Common myeloid progenitor, CD34-positive (primary cell): ENCODE measurements around the gene SEC14L3.

ENCODE experiments used
- CTCF ChIA-PET: fragments of 350-600 bp; sonication (Branson Sonifier 250); formaldehyde crosslinking; loops from one replicate; lab custom pipeline; 2021; ENCODE audit warnings: antibody characterized with exemption; lab: Charles Lee
- POLR2A ChIA-PET: fragments of 350-600 bp; sonication (Branson Sonifier 250); formaldehyde crosslinking; loops from one replicate; lab custom pipeline; 2021; ENCODE audit warnings: antibody characterized with exemption; lab: Charles Lee
- DNase-seq, 3 donors: peaks; one replicate each; pipeline versions ENCODE4 v3.0.0 to v3.0.0-alpha.2; 2013
- H3K27ac ChIP-seq, 2 experiments: 1 replicate in 1 of 2; 2 replicates in 1 of 2; pipeline ENCODE4 v1.7.0; 2013; ENCODE audit warnings: inconsistent platforms in 2 of 2, low read length in 2 of 2, mild to moderate bottlenecking in 2 of 2, low read depth in 1 of 2, moderate library complexity in 1 of 2; ENCODE audit not compliant: severe bottlenecking in 2 of 2, insufficient read depth in 1 of 2, poor library complexity in 1 of 2
- H3K27me3 ChIP-seq, 5 experiments: replicated peaks in 2 of 5; 1 replicate in 3 of 5; 2 replicates in 2 of 5; pipeline versions ENCODE4 v1.6.1 to v1.7.0; 2013; ENCODE audit warnings: low read length in 4 of 5, mild to moderate bottlenecking in 2 of 5, moderate library complexity in 2 of 5, inconsistent platforms in 1 of 5; ENCODE audit not compliant: insufficient read depth in 5 of 5, control insufficient read depth in 4 of 5
- H3K36me3 ChIP-seq, 4 experiments: 1 replicate in 2 of 4; 2 replicates in 2 of 4; pipeline versions ENCODE4 v1.6.1 to v1.7.0; 2013; ENCODE audit warnings: low read length in 3 of 4, control low read depth in 1 of 4, mild to moderate bottlenecking in 1 of 4; ENCODE audit not compliant: control insufficient read depth in 4 of 4, insufficient read depth in 4 of 4
- H3K4me1 ChIP-seq, 4 experiments: 1 replicate in 3 of 4; 2 replicates in 1 of 4; pipeline versions ENCODE4 v1.6.1 to v1.7.1; 2013; ENCODE audit warnings: low read length in 3 of 4, mild to moderate bottlenecking in 3 of 4, control low read depth in 1 of 4, inconsistent platforms in 1 of 4, moderate library complexity in 1 of 4; ENCODE audit not compliant: control insufficient read depth in 4 of 4, insufficient read depth in 4 of 4; ENCODE audit errors: control extremely low read depth in 1 of 4
- H3K4me3 ChIP-seq, 7 experiments: 1 replicate in 4 of 7; 2 replicates in 3 of 7; pipeline versions ENCODE4 v1.5.1 to v1.7.0; 2013; ENCODE audit warnings: mild to moderate bottlenecking in 7 of 7, low read length in 6 of 7, moderate library complexity in 6 of 7, inconsistent platforms in 2 of 7, low read depth in 2 of 7, control low read depth in 1 of 7; ENCODE audit not compliant: insufficient read depth in 4 of 7, control insufficient read depth in 1 of 7; ENCODE audit errors: extremely low read depth in 1 of 7
- H3K9me3 ChIP-seq, 5 experiments: 1 replicate in 4 of 5; 2 replicates in 1 of 5; pipeline versions ENCODE4 v1.6.1 to v1.7.1; 2013; ENCODE audit warnings: low read length in 4 of 5, mild to moderate bottlenecking in 2 of 5, inconsistent platforms in 1 of 5, low read depth in 1 of 5, moderate library complexity in 1 of 5; ENCODE audit not compliant: control insufficient read depth in 4 of 5, insufficient read depth in 2 of 5; ENCODE audit errors: control extremely low read depth in 1 of 5
- WGBS: methylation state at CpG from one replicate; pipeline ENCODE4 v1.1.5; 2013; ENCODE audit not compliant: insufficient coverage; 5-methylcytosine and 5-hydroxymethylcytosine counted together

SEC14L3 gene

GRCh38 chr22:30422481-30423300 is 49.1 kb downstream of the SEC14L3 start:
- Histone ChIP-seq H3K4me3 (peak overlapping the region; percentile 54 to 85 (median 75)), H3K27me3 (no peaks in the 10 kb centered on the region), H3K9me3 (no peaks in the 10 kb centered on the region), H3K4me1 (peaks cover 9 to 44% (median 41%) of the 10 kb centered on the region in 4 experiments), H3K36me3 (peaks cover 0 to 27% (median 3%) of the 10 kb centered on the region in 4 experiments), H3K27ac (peak overlapping the region; percentile 81 to 88)
- CTCF ChIA-PET, result interaction anchor here (0.7 to 6.8 kb wide), 13 partner anchors 10 to 135 kb away, joined by 3 to 42 read pairs (median 4); partner anchors contain the start of genes SEC14L2 and SEC14L3
- POLR2A ChIA-PET, result no interaction called here
- WGBS, result 51% methylated on average over 18 of the region's 18 CpGs
- peak in 2 of 3 donors; percentile 27 to 40 for DNase-seq

- Histone ChIP-seq H3K9me3 (no peaks in the 10 kb centered on the region), H3K4me1 (peaks cover 9 to 44% (median 41%) of the 10 kb centered on the region in 4 experiments), H3K4me3 (no peak overlapping the region), H3K27me3 (no peaks in the 10 kb centered on the region), H3K36me3 (peaks cover 0 to 22% (median 4%) of the 10 kb centered on the region in 4 experiments), H3K27ac (peak overlapping the region in 1 of 2 experiments; percentile 61)
- ChIA-PET CTCF (interaction anchor here (1.0 to 6.8 kb wide), 8 partner anchors 9 to 134 kb away, joined by 3 to 42 read pairs (median 4); no protein-coding TSS in a partner anchor), POLR2A (interaction anchor here (1.0 kb wide), 1 partner anchor 24 kb away, joined by 3 read pairs; the partner anchor contains the start of gene SEC14L2)
- WGBS, result 82% methylated on average over 8 of the region's 8 CpGs
- peak in 2 of 3 donors; percentile 52 to 71 for DNase-seq
Observed at GRCh38 chr22:30421695-30422480, 49.9 kb downstream of the SEC14L3 start.

GRCh38 chr22:30420347-30421125 is 51.3 kb downstream of the SEC14L3 start:
- H3K4me3 ChIP-seq, result no peak overlapping the region
- DNase-seq, result no peak
- ChIA-PET POLR2A (no interaction called here), CTCF (interaction anchor here (1.7 to 6.8 kb wide), 2 partner anchors 8 to 14 kb away, joined by 5 to 42 read pairs; no protein-coding TSS in a partner anchor)
- H3K9me3 ChIP-seq, result no peaks in the 10 kb centered on the region
- peaks cover 2 to 31% (median 10%) of the 10 kb centered on the region in 4 experiments for H3K36me3 ChIP-seq
- no peak overlapping the region for H3K27ac ChIP-seq
- H3K27me3 ChIP-seq, result no peaks in the 10 kb centered on the region
- H3K4me1 ChIP-seq, result peaks cover 9 to 33% (median 29%) of the 10 kb centered on the region in 4 experiments
- 96% methylated on average over 4 of the region's 6 CpGs for WGBS

GRCh38 chr22:30416837-30417236 is 55.0 kb downstream of the SEC14L3 start:
- DNase-seq, result no peak
- no peaks in the 10 kb centered on the region for H3K9me3 ChIP-seq
- H3K27me3 ChIP-seq, result no peaks in the 10 kb centered on the region
- H3K27ac ChIP-seq, result no peak overlapping the region
- peaks cover 2 to 34% (median 10%) of the 10 kb centered on the region in 4 experiments for H3K36me3 ChIP-seq
- POLR2A ChIA-PET, result no interaction called here
- H3K4me1 ChIP-seq, result peaks cover 0 to 1% (median 0%) of the 10 kb centered on the region in 4 experiments
- WGBS, result no CpG with 5 or more reads among the region's 1 CpG
- no peak overlapping the region for H3K4me3 ChIP-seq
- CTCF ChIA-PET, result no interaction called here

- no peaks in the 10 kb centered on the region for H3K4me1 ChIP-seq
- DNase-seq, result no peak
- H3K9me3 ChIP-seq, result no peaks in the 10 kb centered on the region
- ChIA-PET POLR2A (no interaction called here), CTCF (interaction anchor here (6.8 kb wide), 1 partner anchor 8 kb away, joined by 42 read pairs; the partner anchor contains the start of gene MTFP1)
- peaks cover 2 to 34% (median 10%) of the 10 kb centered on the region in 4 experiments for H3K36me3 ChIP-seq
- WGBS, result no CpG with 5 or more reads among the region's 2 CpGs
- no peak overlapping the region for H3K4me3 ChIP-seq
- no peak overlapping the region for H3K27ac ChIP-seq
- no peaks in the 10 kb centered on the region for H3K27me3 ChIP-seq
Observed at GRCh38 chr22:30416403-30416802, 55.4 kb downstream of the SEC14L3 start.

GRCh38 chr22:30414525-30415047 is 57.2 kb downstream of the SEC14L3 start:
- 100% methylated on average over 3 of the region's 4 CpGs for WGBS
- DNase-seq, result no peak
- Histone ChIP-seq H3K4me1 (no peaks in the 10 kb centered on the region), H3K9me3 (no peaks in the 10 kb centered on the region), H3K27ac (no peak overlapping the region), H3K4me3 (no peak overlapping the region), H3K36me3 (peaks cover 2 to 29% (median 10%) of the 10 kb centered on the region in 4 experiments), H3K27me3 (no peaks in the 10 kb centered on the region)
- POLR2A ChIA-PET, result interaction anchor here (0.9 kb wide), 1 partner anchor 9 kb away, joined by 3 read pairs; no protein-coding TSS in a partner anchor
- CTCF ChIA-PET, result interaction anchor here (0.9 to 6.8 kb wide), 3 partner anchors 10 to 306 kb away, joined by 3 to 42 read pairs (median 5); partner anchors contain the start of gene MTFP1
